ENCODE measurements around the gene BCAR1. TPM values are rescaled to one million over a fixed set of nuclear protein-coding genes. Genes with fewer than 3 reads are reported as not detected.
"Not testable (repeated sequence)": the region's sequence is repeated elsewhere in the genome, so short reads cannot be mapped to it uniquely, and the experiment has no call there.

Gene BCAR1
- total RNA-seq, 2 experiments from 2014 or later: not detected

GRCh38 chr16:75282466-75283281 lies 31.2 kb upstream of the BCAR1 start:
- no peak for DNase-seq
- peaks cover 46% of the 10 kb centered on the region for H3K27me3 Mint-ChIP-seq
- peaks cover 5% of the 10 kb centered on the region for H3K4me1 Mint-ChIP-seq
- no peak overlapping the region for H3K4me3 Mint-ChIP-seq
- peaks cover 4% of the 10 kb centered on the region for H3K36me3 Mint-ChIP-seq (ENCODE audit: low read depth)
- H3K9me3 Mint-ChIP-seq: no peaks in the 10 kb centered on the region
- CTCF ChIA-PET: no interaction called here
- no peak overlapping the region for H3K27ac Mint-ChIP-seq
- POLR2A ChIA-PET: no interaction called here

GRCh38 chr16:75281826-75282225 lies 30.4 kb upstream of the BCAR1 start:
- Mint-ChIP-seq H3K27me3 (peaks cover 45% of the 10 kb centered on the region), H3K4me3 (no peak overlapping the region), H3K36me3 (ENCODE audit: low read depth) (peaks cover 4% of the 10 kb centered on the region), H3K4me1 (no peaks in the 10 kb centered on the region), H3K27ac (no peak overlapping the region), H3K9me3 (no peaks in the 10 kb centered on the region)
- no peak for DNase-seq
- ChIA-PET POLR2A (interaction anchor here (0.6 kb wide), 1 partner anchor 151 kb away, joined by 3 read pairs; no protein-coding TSS in a partner anchor), CTCF (interaction anchor here (0.7 kb wide), 1 partner anchor 48 kb away, joined by 3 read pairs; no protein-coding TSS in a partner anchor)

GRCh38 chr16:75281009-75281408 lies 29.6 kb upstream of the BCAR1 start:
- POLR2A ChIA-PET; H3K27ac Mint-ChIP-seq; H3K9me3 Mint-ChIP-seq; H3K4me1 Mint-ChIP-seq; H3K4me3 Mint-ChIP-seq; H3K36me3 Mint-ChIP-seq (ENCODE audit: low read depth); DNase-seq: not testable (repeated sequence)
- CTCF ChIA-PET: interaction anchor here (1.6 kb wide), 1 partner anchor 47 kb away, joined by 5 read pairs; no protein-coding TSS in a partner anchor
- peaks cover 40% of the 10 kb centered on the region for H3K27me3 Mint-ChIP-seq

GRCh38 chr16:75280331-75280804 lies 28.9 kb upstream of the BCAR1 start:
- peaks cover 36% of the 10 kb centered on the region for H3K27me3 Mint-ChIP-seq

GRCh38 chr16:75279305-75279704 lies 27.9 kb upstream of the BCAR1 start:
- POLR2A ChIA-PET: interaction anchor here (0.6 to 0.7 kb wide), 2 partner anchors 139 to 343 kb away, joined by 3 to 5 read pairs; no protein-coding TSS in a partner anchor
- H3K27me3 Mint-ChIP-seq: peaks cover 32% of the 10 kb centered on the region
- DNase-seq: no peak
- CTCF ChIA-PET: interaction anchor here (1.6 kb wide), 1 partner anchor 46 kb away, joined by 5 read pairs; no protein-coding TSS in a partner anchor
- H3K4me3 Mint-ChIP-seq: no peak overlapping the region
- no peaks in the 10 kb centered on the region for H3K9me3 Mint-ChIP-seq
- H3K4me1 Mint-ChIP-seq: no peaks in the 10 kb centered on the region
- no peak overlapping the region for H3K27ac Mint-ChIP-seq
- H3K36me3 Mint-ChIP-seq (ENCODE audit: low read depth): no peaks in the 10 kb centered on the region

More at GRCh38 chr16:75280331-75280804, 28.9 kb upstream of the BCAR1 start:
- POLR2A ChIA-PET: no interaction called here
- Mint-ChIP-seq H3K36me3 (ENCODE audit: low read depth) (peaks cover 4% of the 10 kb centered on the region), H3K4me3 (no peak overlapping the region), H3K27ac (no peak overlapping the region), H3K4me1 (no peaks in the 10 kb centered on the region), H3K9me3 (no peaks in the 10 kb centered on the region)
- CTCF ChIA-PET: interaction anchor here (1.6 kb wide), 1 partner anchor 47 kb away, joined by 5 read pairs; no protein-coding TSS in a partner anchor
- DNase-seq: no peak

GRCh38 chr16:75273054-75273925 lies 21.9 kb upstream of the BCAR1 start:
- H3K4me3 Mint-ChIP-seq: no peak overlapping the region
- DNase-seq: no peak
- H3K4me1 Mint-ChIP-seq: no peaks in the 10 kb centered on the region
- no peaks in the 10 kb centered on the region for H3K36me3 Mint-ChIP-seq (ENCODE audit: low read depth)
- ChIA-PET POLR2A (interaction anchor here (0.7 kb wide), 1 partner anchor 61 kb away, joined by 3 read pairs; no protein-coding TSS in a partner anchor), CTCF (no interaction called here)
- H3K27me3 Mint-ChIP-seq: peaks cover 8% of the 10 kb centered on the region
- no peaks in the 10 kb centered on the region for H3K9me3 Mint-ChIP-seq
- H3K27ac Mint-ChIP-seq: no peak overlapping the region

GRCh38 chr16:75272629-75273028 lies 21.2 kb upstream of the BCAR1 start:
- H3K27ac Mint-ChIP-seq; CTCF ChIA-PET; H3K36me3 Mint-ChIP-seq (ENCODE audit: low read depth); DNase-seq; H3K4me1 Mint-ChIP-seq; H3K4me3 Mint-ChIP-seq; H3K9me3 Mint-ChIP-seq; H3K27me3 Mint-ChIP-seq: not testable (repeated sequence)
- POLR2A ChIA-PET: interaction anchor here (0.7 kb wide), 1 partner anchor 62 kb away, joined by 3 read pairs; no protein-coding TSS in a partner anchor

- H3K27ac Mint-ChIP-seq: no peak overlapping the region
- peaks cover 1% of the 10 kb centered on the region for H3K27me3 Mint-ChIP-seq
- H3K9me3 Mint-ChIP-seq: no peaks in the 10 kb centered on the region
- POLR2A ChIA-PET: no interaction called here
- no peak overlapping the region for H3K4me3 Mint-ChIP-seq
- no peak for DNase-seq
- no peaks in the 10 kb centered on the region for H3K36me3 Mint-ChIP-seq (ENCODE audit: low read depth)
- CTCF ChIA-PET: no interaction called here
- no peaks in the 10 kb centered on the region for H3K4me1 Mint-ChIP-seq
Measured at GRCh38 chr16:75272097-75272551, 20.7 kb upstream of the BCAR1 start.

GRCh38 chr16:75271441-75272096 lies 20.1 kb upstream of the BCAR1 start:
- Mint-ChIP-seq H3K36me3 (ENCODE audit: low read depth) (no peaks in the 10 kb centered on the region), H3K4me1 (no peaks in the 10 kb centered on the region), H3K9me3 (no peaks in the 10 kb centered on the region), H3K27me3 (peaks cover 2% of the 10 kb centered on the region), H3K27ac (no peak overlapping the region), H3K4me3 (no peak overlapping the region)
- ChIA-PET POLR2A (no interaction called here), CTCF (no interaction called here)
- no peak for DNase-seq

GRCh38 chr16:75269358-75269757 lies 17.9 kb upstream of the BCAR1 start:
- H3K27ac Mint-ChIP-seq; H3K4me3 Mint-ChIP-seq; H3K9me3 Mint-ChIP-seq; H3K36me3 Mint-ChIP-seq (ENCODE audit: low read depth); CTCF ChIA-PET; POLR2A ChIA-PET; DNase-seq; H3K4me1 Mint-ChIP-seq: not testable (repeated sequence)
- H3K27me3 Mint-ChIP-seq: peaks cover 12% of the 10 kb centered on the region

GRCh38 chr16:75267631-75268264 lies 16.3 kb upstream of the BCAR1 start:
- POLR2A ChIA-PET: no interaction called here
- Mint-ChIP-seq H3K36me3 (ENCODE audit: low read depth) (no peaks in the 10 kb centered on the region), H3K27ac (no peak overlapping the region), H3K27me3 (peaks cover 27% of the 10 kb centered on the region), H3K9me3 (no peaks in the 10 kb centered on the region), H3K4me1 (peaks cover 2% of the 10 kb centered on the region), H3K4me3 (no peak overlapping the region)
- CTCF ChIA-PET: no interaction called here
- DNase-seq: no peak
